ENCODE data around the gene NTHL1.

DNA sequence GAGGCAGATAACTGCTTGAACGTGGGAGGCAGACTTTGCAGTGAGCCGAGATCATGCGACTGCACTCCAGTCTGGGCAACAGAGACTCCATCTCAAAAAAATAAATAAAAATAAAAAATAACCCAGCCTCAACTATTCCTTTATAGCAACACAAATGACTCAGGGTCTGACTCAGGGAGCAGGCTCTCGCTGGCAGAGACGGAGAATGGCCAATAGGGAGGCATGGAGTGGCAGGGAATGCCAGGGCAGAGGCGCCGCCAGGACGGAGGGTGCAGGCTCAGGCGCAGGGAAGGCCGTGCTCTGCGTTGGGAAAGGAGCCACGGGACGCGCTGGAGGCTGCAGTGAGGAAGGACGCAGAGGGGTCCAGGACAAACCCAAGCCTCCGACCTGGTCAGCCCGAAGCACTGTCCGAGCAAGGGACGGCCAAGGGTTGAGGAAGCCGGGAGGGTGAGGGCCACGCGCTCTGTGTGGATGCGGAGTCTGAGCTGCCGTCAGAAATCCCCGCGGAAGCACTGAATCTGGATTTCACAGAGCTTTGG, 47.8 kb upstream of the NTHL1 start:
- TF ChIP-seq POLR2AphosphoS5 (IDR thresholded peaks at IDR 0.05; ENCODE audit: low read depth, low read length) (no peak), TAF1 (IDR thresholded peaks at IDR 0.05; ENCODE audit: borderline replicate concordance, insufficient read depth, low read length) (no peak), SIN3A (IDR thresholded peaks at IDR 0.05; ENCODE audit: borderline replicate concordance, insufficient read depth, low read length) (no peak), FOXP2 (optimal IDR thresholded peaks at IDR 0.05; ENCODE audit: borderline replicate concordance, extremely low read depth, extremely low read length, insufficient read depth) (no peak)
